SK-N-SH treated with all-trans-retinoic acid at 6 μM for 48 hours (cell line): ENCODE results near the gene ZCCHC14.

Source experiments
- ATAC-seq: fragments of 200-7000 bp; cut with Tn5 transposase; 3 replicates; pipeline ENCODE4 v1.9.1; 2020; ENCODE audit warnings: mild to moderate bottlenecking, moderate library complexity
- ARNTL ChIP-seq: fragments of 450-650 bp; formaldehyde crosslinking; IDR thresholded peaks from 2 replicates; pipeline ENCODE4 v1.5.0; 2020; ENCODE audit warnings: low read depth, mild to moderate bottlenecking, moderate library complexity, borderline replicate concordance
- BACH2 ChIP-seq: fragments of 250-450 bp; sonication (Bioruptor Pico); IDR thresholded peaks from 2 replicates; pipeline ENCODE4 v1.9.0; 2021; ENCODE audit warnings: mild to moderate bottlenecking, borderline replicate concordance
- CSDC2 ChIP-seq: fragments of 250-450 bp; sonication (Bioruptor Pico); IDR thresholded peaks from 2 replicates; pipeline ENCODE4 v1.5.0; 2020; ENCODE audit warnings: mild to moderate bottlenecking, moderate library complexity
- ESRRG ChIP-seq: fragments of 250-450 bp; sonication (Bioruptor Pico); IDR thresholded peaks from 2 replicates; pipeline ENCODE4 v1.6.1; 2021; ENCODE audit warnings: mild to moderate bottlenecking
- GLIS3 ChIP-seq: fragments of 250-450 bp; sonication (Bioruptor Pico); IDR thresholded peaks from 2 replicates; pipeline ENCODE4 v1.5.0; 2020; ENCODE audit warnings: mild to moderate bottlenecking, moderate library complexity
- ISL1 ChIP-seq: fragments of 250-450 bp; sonication (Bioruptor Pico); IDR thresholded peaks from 2 replicates; pipeline ENCODE4 v2.1.2; 2022; ENCODE audit warnings: mild to moderate bottlenecking, moderate library complexity
- PPARA ChIP-seq: fragments of 250-450 bp; sonication (Bioruptor Pico); IDR thresholded peaks from 2 replicates; pipeline ENCODE4 v1.5.0; 2020; ENCODE audit warnings: mild to moderate bottlenecking, borderline replicate concordance
- RARB ChIP-seq: fragments of 250-450 bp; sonication (Bioruptor Pico); IDR thresholded peaks from 2 replicates; pipeline ENCODE4 v1.8.0; 2021; ENCODE audit warnings: mild to moderate bottlenecking, moderate library complexity
- SNAI2 ChIP-seq: fragments of 250-450 bp; sonication (Bioruptor Pico); IDR thresholded peaks from 2 replicates; pipeline ENCODE4 v1.5.0; 2020; ENCODE audit warnings: mild to moderate bottlenecking, moderate library complexity
- TCF4 ChIP-seq: fragments of 250-450 bp; sonication (Bioruptor Pico); IDR thresholded peaks from 2 replicates; pipeline ENCODE4 v1.8.0; 2021; ENCODE audit warnings: mild to moderate bottlenecking, moderate library complexity, borderline replicate concordance
- TOX ChIP-seq: fragments of 250-450 bp; sonication (Bioruptor Pico); IDR thresholded peaks from 2 replicates; pipeline ENCODE4 v1.8.0; 2021; ENCODE audit warnings: mild to moderate bottlenecking, moderate library complexity, borderline replicate concordance
- ZC3H10 ChIP-seq: fragments of 250-450 bp; sonication (Bioruptor Pico); IDR thresholded peaks from 2 replicates; pipeline ENCODE4 v1.5.1; 2021; ENCODE audit warnings: mild to moderate bottlenecking, moderate library complexity
- ZFP3 ChIP-seq: fragments of 250-450 bp; sonication (Bioruptor Pico); IDR thresholded peaks from 2 replicates; pipeline ENCODE4 v1.5.0; 2020; ENCODE audit warnings: mild to moderate bottlenecking, moderate library complexity
- ZFP30 ChIP-seq: fragments of 450-650 bp; formaldehyde crosslinking; IDR thresholded peaks from 2 replicates; pipeline ENCODE4 v1.5.0; 2022; ENCODE audit warnings: mild to moderate bottlenecking, moderate library complexity
- ZNF565 ChIP-seq: fragments of 450-650 bp; formaldehyde crosslinking; conservative IDR thresholded peaks from 2 replicates; pipeline ENCODE4 v1.5.0; 2020; ENCODE audit warnings: low read depth, mild to moderate bottlenecking, moderate library complexity
- ZNF70 ChIP-seq: fragments of 450-650 bp; formaldehyde crosslinking; IDR thresholded peaks from 2 replicates; pipeline ENCODE4 v1.5.0; 2020; ENCODE audit warnings: mild to moderate bottlenecking, moderate library complexity
- ZNF8 ChIP-seq: fragments of 450-650 bp; formaldehyde crosslinking; IDR thresholded peaks from 2 replicates; pipeline ENCODE4 v1.5.0; 2020; ENCODE audit warnings: mild to moderate bottlenecking, moderate library complexity
- TF ChIP-seq, protein P1 (sequence below): fragments of 250-450 bp; sonication (Bioruptor Pico); IDR thresholded peaks from 2 replicates; pipeline ENCODE4 v1.5.1; 2020; ENCODE audit warnings: low read depth, mild to moderate bottlenecking, moderate library complexity
- TF ChIP-seq, protein P2 (sequence below): fragments of 250-450 bp; sonication (Bioruptor Pico); IDR thresholded peaks from 2 replicates; pipeline ENCODE4 v1.8.0; 2020; ENCODE audit warnings: mild to moderate bottlenecking, moderate library complexity, borderline replicate concordance
- TF ChIP-seq, protein P3 (sequence below): fragments of 250-450 bp; sonication (Bioruptor Pico); IDR thresholded peaks from 2 replicates; pipeline ENCODE4 v1.8.0; 2021; ENCODE audit warnings: low read depth, mild to moderate bottlenecking, moderate library complexity, borderline replicate concordance
- TF ChIP-seq, protein P4 (sequence below): fragments of 250-450 bp; sonication (Bioruptor Pico); IDR thresholded peaks from 2 replicates; pipeline ENCODE4 v1.5.0; 2020; ENCODE audit warnings: mild to moderate bottlenecking, moderate library complexity

The ZCCHC14 gene

DNA sequence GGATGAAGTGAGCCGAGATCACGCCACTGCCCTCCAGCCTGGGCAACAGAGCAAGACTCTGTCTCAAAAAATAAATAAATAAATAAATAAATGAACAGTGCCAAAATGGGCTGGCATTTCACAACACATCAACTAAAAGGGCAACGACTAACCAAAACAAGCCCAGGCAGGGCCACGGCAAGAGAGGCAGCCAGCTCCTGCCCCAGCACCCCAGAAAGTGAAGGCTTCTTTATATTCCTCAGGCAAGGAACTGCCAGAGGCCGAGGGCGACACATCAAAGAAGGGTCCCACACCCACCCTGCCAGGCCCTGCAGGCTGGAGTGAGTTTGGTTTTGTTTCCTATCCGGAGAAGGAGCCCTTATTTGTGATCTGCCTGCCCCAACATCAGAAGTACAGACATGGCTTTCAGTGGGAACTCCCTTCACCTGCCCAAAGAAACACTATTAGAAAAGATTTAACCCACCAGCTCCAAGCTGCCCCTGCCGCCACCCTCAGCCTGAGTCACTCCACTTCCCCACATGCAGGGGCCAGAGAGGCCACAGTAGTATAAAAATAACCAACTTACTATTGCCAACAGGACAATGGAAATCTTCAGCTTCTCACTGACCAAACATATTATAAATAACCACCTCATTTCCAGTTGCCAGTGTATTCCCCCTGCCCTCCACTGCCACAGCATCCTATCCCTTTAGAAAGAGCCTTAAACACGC, 117.2 kb downstream of the ZCCHC14 start:
- ATAC-seq = peak; percentile 31; the same call in 1 of the 3 replicates

DNA sequence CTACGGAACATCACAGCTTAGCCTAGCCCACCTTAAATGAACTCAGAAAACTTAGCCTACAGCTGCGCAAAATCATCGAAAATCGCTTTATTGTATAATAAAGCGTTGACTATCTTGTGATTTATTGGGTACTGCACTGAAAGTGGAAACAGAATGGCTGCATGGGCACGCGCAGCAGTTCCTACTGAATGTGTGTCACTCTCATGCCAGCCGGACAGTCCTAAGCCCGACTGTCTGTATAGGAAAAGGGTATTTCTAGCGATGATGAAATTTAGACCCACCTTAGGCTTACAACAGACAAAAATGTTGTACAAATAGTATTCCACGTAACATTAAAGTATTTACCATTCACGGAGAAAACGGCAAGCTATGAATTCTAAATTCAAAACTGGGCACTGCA, 118.5 kb downstream of the ZCCHC14 start:
- no peak for ATAC-seq
- TF ChIP-seq ISL1 (CRISPR knock-in tag) = no peak
- TF ChIP-seq ESRRG (CRISPR knock-in tag) = no peak
- TF ChIP-seq PPARA (CRISPR knock-in tag) = no peak
- TF ChIP-seq GLIS3 (CRISPR knock-in tag) = no peak
- TF ChIP-seq ZNF70 (CRISPR knock-in tag) = no peak
- TF ChIP-seq, protein P1, sequence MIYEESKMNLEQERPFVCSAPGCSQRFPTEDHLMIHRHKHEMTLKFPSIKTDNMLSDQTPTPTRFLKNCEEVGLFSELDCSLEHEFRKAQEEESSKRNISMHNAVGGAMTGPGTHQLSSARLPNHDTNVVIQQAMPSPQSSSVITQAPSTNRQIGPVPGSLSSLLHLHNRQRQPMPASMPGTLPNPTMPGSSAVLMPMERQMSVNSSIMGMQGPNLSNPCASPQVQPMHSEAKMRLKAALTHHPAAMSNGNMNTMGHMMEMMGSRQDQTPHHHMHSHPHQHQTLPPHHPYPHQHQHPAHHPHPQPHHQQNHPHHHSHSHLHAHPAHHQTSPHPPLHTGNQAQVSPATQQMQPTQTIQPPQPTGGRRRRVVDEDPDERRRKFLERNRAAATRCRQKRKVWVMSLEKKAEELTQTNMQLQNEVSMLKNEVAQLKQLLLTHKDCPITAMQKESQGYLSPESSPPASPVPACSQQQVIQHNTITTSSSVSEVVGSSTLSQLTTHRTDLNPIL (CRISPR knock-in tag) = no peak
- no peak for TF ChIP-seq ZNF565
- TF ChIP-seq, protein P2, sequence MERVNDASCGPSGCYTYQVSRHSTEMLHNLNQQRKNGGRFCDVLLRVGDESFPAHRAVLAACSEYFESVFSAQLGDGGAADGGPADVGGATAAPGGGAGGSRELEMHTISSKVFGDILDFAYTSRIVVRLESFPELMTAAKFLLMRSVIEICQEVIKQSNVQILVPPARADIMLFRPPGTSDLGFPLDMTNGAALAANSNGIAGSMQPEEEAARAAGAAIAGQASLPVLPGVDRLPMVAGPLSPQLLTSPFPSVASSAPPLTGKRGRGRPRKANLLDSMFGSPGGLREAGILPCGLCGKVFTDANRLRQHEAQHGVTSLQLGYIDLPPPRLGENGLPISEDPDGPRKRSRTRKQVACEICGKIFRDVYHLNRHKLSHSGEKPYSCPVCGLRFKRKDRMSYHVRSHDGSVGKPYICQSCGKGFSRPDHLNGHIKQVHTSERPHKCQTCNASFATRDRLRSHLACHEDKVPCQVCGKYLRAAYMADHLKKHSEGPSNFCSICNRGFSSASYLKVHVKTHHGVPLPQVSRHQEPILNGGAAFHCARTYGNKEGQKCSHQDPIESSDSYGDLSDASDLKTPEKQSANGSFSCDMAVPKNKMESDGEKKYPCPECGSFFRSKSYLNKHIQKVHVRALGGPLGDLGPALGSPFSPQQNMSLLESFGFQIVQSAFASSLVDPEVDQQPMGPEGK (CRISPR knock-in tag) = no peak
- no peak for TF ChIP-seq CSDC2 (CRISPR knock-in tag)
- no peak for TF ChIP-seq SNAI2 (CRISPR knock-in tag)
- TF ChIP-seq, all 23 proteins: peak for 0

More for the DNA sequence above, 117.2 kb downstream of the ZCCHC14 start:
- TF ChIP-seq ZFP3 (CRISPR knock-in tag) = no peak
- TF ChIP-seq ZFP30 = no peak
- TF ChIP-seq ARNTL (CRISPR knock-in tag) = no peak
- no peak for TF ChIP-seq ISL1 (CRISPR knock-in tag)
- TF ChIP-seq BACH2 (CRISPR knock-in tag) = no peak
- no peak for TF ChIP-seq ZNF70 (CRISPR knock-in tag)
- no peak for TF ChIP-seq TOX (CRISPR knock-in tag)
- TF ChIP-seq CSDC2 (CRISPR knock-in tag) = no peak

DNA sequence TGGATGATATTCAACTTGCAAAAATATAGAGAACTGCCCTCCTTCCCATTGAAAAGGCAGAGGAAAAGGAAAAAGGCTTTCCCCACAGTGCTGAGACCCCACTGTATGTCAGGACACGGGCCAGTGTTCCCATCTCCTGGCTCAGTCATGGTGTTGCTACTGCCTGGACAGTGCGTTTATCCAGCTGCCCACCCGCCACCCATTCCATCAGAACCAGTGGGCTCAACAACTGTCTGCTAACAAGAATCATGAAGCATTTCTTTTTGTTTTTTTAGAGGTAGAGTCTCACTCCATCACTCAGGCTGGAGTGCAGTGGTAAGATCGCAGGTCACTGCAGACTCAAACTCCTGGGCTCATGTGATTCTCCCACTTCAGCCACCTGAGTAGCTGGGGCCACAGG, 120.5 kb downstream of the ZCCHC14 start:
- TF ChIP-seq, protein P3, sequence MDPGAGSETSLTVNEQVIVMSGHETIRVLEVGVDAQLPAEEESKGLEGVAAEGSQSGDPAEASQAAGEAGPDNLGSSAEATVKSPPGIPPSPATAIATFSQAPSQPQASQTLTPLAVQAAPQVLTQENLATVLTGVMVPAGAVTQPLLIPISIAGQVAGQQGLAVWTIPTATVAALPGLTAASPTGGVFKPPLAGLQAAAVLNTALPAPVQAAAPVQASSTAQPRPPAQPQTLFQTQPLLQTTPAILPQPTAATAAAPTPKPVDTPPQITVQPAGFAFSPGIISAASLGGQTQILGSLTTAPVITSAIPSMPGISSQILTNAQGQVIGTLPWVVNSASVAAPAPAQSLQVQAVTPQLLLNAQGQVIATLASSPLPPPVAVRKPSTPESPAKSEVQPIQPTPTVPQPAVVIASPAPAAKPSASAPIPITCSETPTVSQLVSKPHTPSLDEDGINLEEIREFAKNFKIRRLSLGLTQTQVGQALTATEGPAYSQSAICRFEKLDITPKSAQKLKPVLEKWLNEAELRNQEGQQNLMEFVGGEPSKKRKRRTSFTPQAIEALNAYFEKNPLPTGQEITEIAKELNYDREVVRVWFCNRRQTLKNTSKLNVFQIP = no peak
- no peak for TF ChIP-seq ZC3H10 (CRISPR knock-in tag)
- TF ChIP-seq, protein P4, sequence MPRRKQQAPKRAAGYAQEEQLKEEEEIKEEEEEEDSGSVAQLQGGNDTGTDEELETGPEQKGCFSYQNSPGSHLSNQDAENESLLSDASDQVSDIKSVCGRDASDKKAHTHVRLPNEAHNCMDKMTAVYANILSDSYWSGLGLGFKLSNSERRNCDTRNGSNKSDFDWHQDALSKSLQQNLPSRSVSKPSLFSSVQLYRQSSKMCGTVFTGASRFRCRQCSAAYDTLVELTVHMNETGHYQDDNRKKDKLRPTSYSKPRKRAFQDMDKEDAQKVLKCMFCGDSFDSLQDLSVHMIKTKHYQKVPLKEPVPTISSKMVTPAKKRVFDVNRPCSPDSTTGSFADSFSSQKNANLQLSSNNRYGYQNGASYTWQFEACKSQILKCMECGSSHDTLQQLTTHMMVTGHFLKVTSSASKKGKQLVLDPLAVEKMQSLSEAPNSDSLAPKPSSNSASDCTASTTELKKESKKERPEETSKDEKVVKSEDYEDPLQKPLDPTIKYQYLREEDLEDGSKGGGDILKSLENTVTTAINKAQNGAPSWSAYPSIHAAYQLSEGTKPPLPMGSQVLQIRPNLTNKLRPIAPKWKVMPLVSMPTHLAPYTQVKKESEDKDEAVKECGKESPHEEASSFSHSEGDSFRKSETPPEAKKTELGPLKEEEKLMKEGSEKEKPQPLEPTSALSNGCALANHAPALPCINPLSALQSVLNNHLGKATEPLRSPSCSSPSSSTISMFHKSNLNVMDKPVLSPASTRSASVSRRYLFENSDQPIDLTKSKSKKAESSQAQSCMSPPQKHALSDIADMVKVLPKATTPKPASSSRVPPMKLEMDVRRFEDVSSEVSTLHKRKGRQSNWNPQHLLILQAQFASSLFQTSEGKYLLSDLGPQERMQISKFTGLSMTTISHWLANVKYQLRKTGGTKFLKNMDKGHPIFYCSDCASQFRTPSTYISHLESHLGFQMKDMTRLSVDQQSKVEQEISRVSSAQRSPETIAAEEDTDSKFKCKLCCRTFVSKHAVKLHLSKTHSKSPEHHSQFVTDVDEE (CRISPR knock-in tag) = no peak
- TF ChIP-seq, protein P1 (CRISPR knock-in tag) = no peak
- TF ChIP-seq RARB (CRISPR knock-in tag) = no peak
- no peak for TF ChIP-seq ZFP3 (CRISPR knock-in tag)
- TF ChIP-seq TCF4 = no peak
- no peak for TF ChIP-seq ARNTL (CRISPR knock-in tag)
- TF ChIP-seq PPARA (CRISPR knock-in tag) = no peak
- TF ChIP-seq ZNF8 (CRISPR knock-in tag) = no peak
- TF ChIP-seq ZNF565 = no peak
- TF ChIP-seq ZNF70 (CRISPR knock-in tag) = no peak
- TF ChIP-seq ESRRG (CRISPR knock-in tag) = no peak
- TF ChIP-seq, protein P2 (CRISPR knock-in tag) = no peak
- ATAC-seq = no peak
